HepG2 (cell line): Measurements from ENCODE around the gene BCAR3. TPM values are rescaled to one million over a fixed set of nuclear protein-coding genes. Genes with fewer than 3 reads are reported as not detected.
A peak's percentile ranks its signal among the peaks of the same experiment; 100 is the strongest.

Experiments used
- ATAC-seq: fragments of 200-7000 bp; cut with Tn5 transposase; 3 replicates; pipeline ENCODE4 v1.9.1; 2020; ENCODE audit warnings: mild to moderate bottlenecking, moderate library complexity
- BruUV-seq: library from RNA; stranded (reverse); fragments of 400-500 nt; replicated peaks from 2 replicates; lab custom pipeline; 2021; lab: Mats Ljungman, UMichigan
- CTCF ChIA-PET: fragments of 300-600 bp; formaldehyde crosslinking; extraction: SDS; loops from one replicate; lab custom pipeline; 2021; ENCODE audit warnings: low total read pairs, inconsistent platforms, low intra/inter-chr PET ratio; lab: Yijun Ruan, JAX
- POLR2A ChIA-PET: fragments of 350-600 bp; sonication (Branson Sonifier 250); formaldehyde crosslinking; loops from one replicate; lab custom pipeline; 2020; ENCODE audit warnings: antibody characterized with exemption, inconsistent platforms; lab: Yijun Ruan, JAX
- DNase-seq: peaks from one replicate; pipeline ENCODE4 v3.0.0-alpha.2; 2015; ENCODE audit warnings: low spot score
- FAIRE-seq: peaks from 3 replicates; lab custom pipeline; 2011; peaks lifted over from hg19 to GRCh38; lab: Jason Lieb, UNC
- H2AFZ ChIP-seq: one replicate; pipeline ENCODE4 v1.6.1; 2011; ENCODE audit warnings: low read length, inconsistent platforms
- H3K27ac ChIP-seq: fragments of 300-600 bp; 3 replicates; pipeline ENCODE4 v1.8.0; 2011; ENCODE audit warnings: mixed run types, mild to moderate bottlenecking, mixed read lengths, low read length, inconsistent platforms; ENCODE audit not compliant: insufficient read depth; ENCODE audit errors: extremely low read length
- H3K27me3 ChIP-seq, 2 experiments: fragments of 200-600 bp in 1 of 2; 2 replicates in 1 of 2; 3 replicates in 1 of 2; pipeline versions ENCODE4 v1.6.0 to v1.8.0; 2011; ENCODE audit warnings: low read length in 2 of 2, mild to moderate bottlenecking in 2 of 2, moderate library complexity in 2 of 2, inconsistent platforms in 1 of 2; ENCODE audit not compliant: insufficient read depth in 2 of 2, control insufficient read depth in 1 of 2
- H3K36me3 ChIP-seq, 2 experiments: fragments of 200-600 bp in 1 of 2; replicated peaks in 1 of 2; 2 replicates in 1 of 2; 3 replicates in 1 of 2; pipeline versions ENCODE4 v1.5.1 to v1.8.0; 2011; ENCODE audit warnings: low read length in 2 of 2, inconsistent platforms in 1 of 2; ENCODE audit not compliant: insufficient read depth in 2 of 2, control insufficient read depth in 1 of 2
- H3K4me1 ChIP-seq: 2 replicates; pipeline ENCODE4 v1.5.1; 2012; ENCODE audit warnings: low read length, inconsistent platforms; ENCODE audit not compliant: insufficient read depth
- H3K4me2 ChIP-seq: 2 replicates; pipeline ENCODE4 v1.6.0; 2011; ENCODE audit warnings: low read depth, low read length, inconsistent platforms
- H3K4me3 ChIP-seq, 3 experiments: fragments of 200-600 bp in 1 of 3; sonication (generic), shearing (Covaris generic) in 1 of 3; replicated peaks in 1 of 3; 2 replicates each; pipeline ENCODE4 v1.5.1; 2011 to 2016; ENCODE audit warnings: low read length in 3 of 3, inconsistent platforms in 2 of 3, low read depth in 2 of 3, mild to moderate bottlenecking in 2 of 3, control low read depth in 1 of 3, mixed read lengths in 1 of 3; ENCODE audit not compliant: insufficient read depth in 1 of 3
- H3K79me2 ChIP-seq: one replicate; pipeline ENCODE4 v1.6.1; 2011; ENCODE audit warnings: low read length, inconsistent platforms; ENCODE audit not compliant: insufficient read depth
- H3K9ac ChIP-seq: 2 replicates; pipeline ENCODE4 v1.6.0; 2011; ENCODE audit warnings: mild to moderate bottlenecking, low read depth, low read length, inconsistent platforms; ENCODE audit not compliant: insufficient read depth
- H3K9me3 ChIP-seq: 2 replicates; pipeline ENCODE4 v1.5.1; 2012; ENCODE audit warnings: mild to moderate bottlenecking, low read length
- H4K20me1 ChIP-seq: 2 replicates; pipeline ENCODE4 v1.6.0; 2011; ENCODE audit warnings: inconsistent platforms, mild to moderate bottlenecking, low read length, moderate library complexity; ENCODE audit not compliant: insufficient read depth
- ATRX ChIP-seq: sonication (generic); formaldehyde crosslinking; IDR thresholded peaks from 2 replicates; pipeline ENCODE4 v1.4.0; 2020; ENCODE audit warnings: missing genetic modification reagents, borderline replicate concordance
- FOXK2 ChIP-seq: fragments of 450-650 bp; IDR thresholded peaks from 2 replicates; pipeline ENCODE4 v1.6.1; 2016
- FOXP4 ChIP-seq: sonication (generic); formaldehyde crosslinking; IDR thresholded peaks from 2 replicates; pipeline ENCODE4 v1.4.0; 2020; ENCODE audit warnings: missing genetic modification reagents
- GABPB1 ChIP-seq: IDR thresholded peaks from 2 replicates; pipeline ENCODE4 v1.6.1; 2016; ENCODE audit warnings: mild to moderate bottlenecking, missing genetic modification reagents, moderate library complexity, missing compliant biosample characterization
- HMGXB4 ChIP-seq, 2 experiments: sonication (generic) in 1 of 2; formaldehyde crosslinking in 1 of 2; IDR thresholded peaks; 2 replicates each; pipeline versions ENCODE4 v1.4.0 to v1.6.1; 2018 to 2020; ENCODE audit warnings: missing genetic modification reagents in 2 of 2, borderline replicate concordance in 1 of 2, low read depth in 1 of 2, mild to moderate bottlenecking in 1 of 2, missing biosample characterization in 1 of 2
- MYC ChIP-seq: sonication (generic); formaldehyde crosslinking; IDR thresholded peaks from 2 replicates; pipeline ENCODE4 v1.9.0; 2021; ENCODE audit warnings: missing genetic modification reagents, borderline replicate concordance
- SIX4 ChIP-seq: sonication (generic); formaldehyde crosslinking; IDR thresholded peaks from 2 replicates; pipeline ENCODE4 v1.4.0; 2020; ENCODE audit warnings: missing genetic modification reagents
- SPEN ChIP-seq: sonication (generic); formaldehyde crosslinking; IDR thresholded peaks from 2 replicates; pipeline ENCODE4 v1.5.1; 2020; ENCODE audit warnings: low read depth, mild to moderate bottlenecking, missing genetic modification reagents
- SRSF4 ChIP-seq: fragments of 200-400 bp; formaldehyde crosslinking; IDR thresholded peaks from one replicate; pipeline ENCODE4 v1.6.1; 2018; ENCODE audit warnings: mild to moderate bottlenecking, low read depth, low read length, moderate library complexity; ENCODE audit not compliant: poor library complexity, severe bottlenecking
- TFAP4 ChIP-seq: sonication (generic); IDR thresholded peaks from 2 replicates; pipeline ENCODE4 v1.6.1; 2016; ENCODE audit warnings: low read depth, borderline replicate concordance
- ZBTB43 ChIP-seq: sonication (generic); formaldehyde crosslinking; conservative IDR thresholded peaks from 2 replicates; pipeline ENCODE4 v1.4.0; 2020; ENCODE audit warnings: missing genetic modification reagents
- ZNF431 ChIP-seq: sonication (generic); formaldehyde crosslinking; IDR thresholded peaks from 2 replicates; pipeline ENCODE4 v1.9.0; 2022; ENCODE audit warnings: missing genetic modification reagents, low read depth, mild to moderate bottlenecking, borderline replicate concordance
- ZNF777 ChIP-seq: sonication (generic); formaldehyde crosslinking; IDR thresholded peaks from 2 replicates; pipeline ENCODE4 v1.4.0; 2020; ENCODE audit warnings: missing genetic modification reagents
- WGBS: methylation state at CpG from one replicate; pipeline ENCODE4 v1.1.6; 2017; ENCODE audit warnings: low lambda C conversion rate; 5-methylcytosine and 5-hydroxymethylcytosine counted together
- in situ Hi-C: cut with HindIII; loops from 2 replicates; pipeline ENCODE4 v1.10.0; 2017; ENCODE audit warnings: low pct_unique_long_range_greater_than_20kb; ENCODE audit not compliant: extremely low pct_ligation_motif_present
- intact Hi-C: fragments of 100-400 bp; cut with micrococcal nuclease; formaldehyde crosslinking; loops from one replicate; pipeline ENCODE4 v1.10.0; 2022; ENCODE audit not compliant: unreplicated experiment
- polyA plus RNA-seq, 8 experiments: library from polyadenylated mRNA; depleted of rRNA in 3 of 8; stranded (reverse) in 7 of 8; unstranded in 1 of 8; fragments of >200 nt; fragmentation: Illumina TruSeq in 4 of 8; extraction: Trizol in 4 of 8; gene quantifications; 2 replicates each; pipeline versions ENCODE4 v1.2.1 to v1.2.3, GENCODE V29; 2011 to 2016; ENCODE audit warnings: low read depth in 4 of 8, missing spikeins in 1 of 8, mixed read lengths in 1 of 8; ENCODE audit not compliant: insufficient read depth in 1 of 8
- total RNA-seq, 5 experiments: library from RNA; depleted of rRNA; stranded (reverse); fragments of >200 nt; fragmentation: Illumina TruSeq; extraction: Trizol; gene quantifications; 2 replicates each; pipeline ENCODE4 v1.2.3, GENCODE V29; 2016; ENCODE audit warnings: low read depth in 1 of 5

BCAR3 gene
- total and polyA plus RNA-seq, 2 of the 13 experiments (the other 11 are each of a cell fraction or from before 2014, with no cell fraction given): 3.6 to 4.8 TPM

- H2AFZ ChIP-seq: no peak overlapping the region
- H3K27ac ChIP-seq: peak overlapping the region; percentile 0
- no peak overlapping the region for H3K9ac ChIP-seq
- H3K4me1 ChIP-seq: peaks cover 41% of the 10 kb centered on the region
- no peaks in the 10 kb centered on the region for H3K79me2 ChIP-seq
- DNase-seq: peak; percentile 71
- no peak for FAIRE-seq
- no peaks in the 10 kb centered on the region for H3K9me3 ChIP-seq
- H3K27me3 ChIP-seq: no peaks in the 10 kb centered on the region; a peak in 1 of 5 replicates
- no peak overlapping the region for H3K4me2 ChIP-seq
- WGBS: 69% methylated on average over 8 of the region's 9 CpGs
- in situ Hi-C loops: no loop called here
- BruUV-seq: no TSS peak
- intact Hi-C loops: loop anchor here (2.0 kb wide), 1 partner anchor 32 kb away; no protein-coding TSS in a partner anchor
- peak; percentile 77 for ATAC-seq
- CTCF ChIA-PET: no interaction called here
- POLR2A ChIA-PET: interaction anchor here (1.0 to 2.6 kb wide), 4 partner anchors 39 to 474 kb away, joined by 3 to 20 read pairs (median 6); partner anchors contain the start of gene MTF2
- no peaks in the 10 kb centered on the region for H4K20me1 ChIP-seq
- H3K4me3 ChIP-seq: no peak overlapping the region
- peaks cover 6 to 21% of the 10 kb centered on the region in 2 experiments for H3K36me3 ChIP-seq
- no peak for TF ChIP-seq ZNF777 (CRISPR knock-in tag)
- peak; percentile 45; the same call in 1 of the 2 replicates for TF ChIP-seq TFAP4
- no peak for TF ChIP-seq ZBTB43 (CRISPR knock-in tag)
- TF ChIP-seq MYC (CRISPR knock-in tag): no peak
- no peak for TF ChIP-seq FOXK2
- no peak for TF ChIP-seq GABPB1
- TF ChIP-seq ATRX: no peak
- peak; percentile 88 for TF ChIP-seq SIX4 (CRISPR knock-in tag)
- TF ChIP-seq FOXP4: no peak
- no peak for TF ChIP-seq HMGXB4 (CRISPR knock-in tag; IDR thresholded peaks at IDR 0.05; ENCODE audit: borderline replicate concordance in 1 of 2, low read depth in 1 of 2)
- no peak for TF ChIP-seq SRSF4
- TF ChIP-seq SPEN (CRISPR knock-in tag): no peak
- no peak for TF ChIP-seq ZNF431 (CRISPR knock-in tag)
These were observed 128.7 kb downstream of the BCAR3 start for GRCh38 chr1:93552741-93553455.
